ENCODE measurements around the gene TDRD15.

DNA sequence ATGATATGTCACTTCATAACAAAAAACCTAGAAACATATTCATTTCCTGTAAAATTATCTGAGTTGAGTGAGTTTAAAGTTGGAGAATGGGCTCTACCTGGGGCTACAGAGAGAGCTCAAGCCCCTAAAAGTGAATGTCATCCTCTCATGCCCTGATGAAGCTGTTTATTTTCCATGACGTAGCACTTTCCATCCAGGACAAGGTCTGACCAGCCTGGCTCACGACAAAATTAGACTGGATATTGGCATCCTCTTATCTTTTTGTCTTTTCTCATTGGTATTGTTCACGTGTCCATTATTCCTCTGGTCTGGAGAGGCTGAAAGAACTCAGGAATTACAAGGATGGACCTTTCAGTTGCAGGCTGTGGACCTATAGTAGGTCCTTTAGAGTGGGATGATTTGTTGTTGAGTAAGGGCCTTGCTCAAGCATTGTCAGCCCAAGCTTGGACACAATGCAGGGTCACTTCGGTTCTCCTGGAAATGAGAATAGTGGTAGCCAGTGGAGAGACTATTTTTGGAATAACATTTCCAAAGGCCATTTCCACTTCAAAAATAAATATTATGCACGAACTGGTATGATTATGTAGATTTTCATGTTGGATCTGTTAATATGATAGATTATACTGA, 24.4 kb upstream of the TDRD15 start:
- TF ChIP-seq, protein P1, sequence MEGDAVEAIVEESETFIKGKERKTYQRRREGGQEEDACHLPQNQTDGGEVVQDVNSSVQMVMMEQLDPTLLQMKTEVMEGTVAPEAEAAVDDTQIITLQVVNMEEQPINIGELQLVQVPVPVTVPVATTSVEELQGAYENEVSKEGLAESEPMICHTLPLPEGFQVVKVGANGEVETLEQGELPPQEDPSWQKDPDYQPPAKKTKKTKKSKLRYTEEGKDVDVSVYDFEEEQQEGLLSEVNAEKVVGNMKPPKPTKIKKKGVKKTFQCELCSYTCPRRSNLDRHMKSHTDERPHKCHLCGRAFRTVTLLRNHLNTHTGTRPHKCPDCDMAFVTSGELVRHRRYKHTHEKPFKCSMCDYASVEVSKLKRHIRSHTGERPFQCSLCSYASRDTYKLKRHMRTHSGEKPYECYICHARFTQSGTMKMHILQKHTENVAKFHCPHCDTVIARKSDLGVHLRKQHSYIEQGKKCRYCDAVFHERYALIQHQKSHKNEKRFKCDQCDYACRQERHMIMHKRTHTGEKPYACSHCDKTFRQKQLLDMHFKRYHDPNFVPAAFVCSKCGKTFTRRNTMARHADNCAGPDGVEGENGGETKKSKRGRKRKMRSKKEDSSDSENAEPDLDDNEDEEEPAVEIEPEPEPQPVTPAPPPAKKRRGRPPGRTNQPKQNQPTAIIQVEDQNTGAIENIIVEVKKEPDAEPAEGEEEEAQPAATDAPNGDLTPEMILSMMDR (tag by site-specific recombination; IDR thresholded peaks at IDR 0.05) = no peak
- TF ChIP-seq, protein P2, sequence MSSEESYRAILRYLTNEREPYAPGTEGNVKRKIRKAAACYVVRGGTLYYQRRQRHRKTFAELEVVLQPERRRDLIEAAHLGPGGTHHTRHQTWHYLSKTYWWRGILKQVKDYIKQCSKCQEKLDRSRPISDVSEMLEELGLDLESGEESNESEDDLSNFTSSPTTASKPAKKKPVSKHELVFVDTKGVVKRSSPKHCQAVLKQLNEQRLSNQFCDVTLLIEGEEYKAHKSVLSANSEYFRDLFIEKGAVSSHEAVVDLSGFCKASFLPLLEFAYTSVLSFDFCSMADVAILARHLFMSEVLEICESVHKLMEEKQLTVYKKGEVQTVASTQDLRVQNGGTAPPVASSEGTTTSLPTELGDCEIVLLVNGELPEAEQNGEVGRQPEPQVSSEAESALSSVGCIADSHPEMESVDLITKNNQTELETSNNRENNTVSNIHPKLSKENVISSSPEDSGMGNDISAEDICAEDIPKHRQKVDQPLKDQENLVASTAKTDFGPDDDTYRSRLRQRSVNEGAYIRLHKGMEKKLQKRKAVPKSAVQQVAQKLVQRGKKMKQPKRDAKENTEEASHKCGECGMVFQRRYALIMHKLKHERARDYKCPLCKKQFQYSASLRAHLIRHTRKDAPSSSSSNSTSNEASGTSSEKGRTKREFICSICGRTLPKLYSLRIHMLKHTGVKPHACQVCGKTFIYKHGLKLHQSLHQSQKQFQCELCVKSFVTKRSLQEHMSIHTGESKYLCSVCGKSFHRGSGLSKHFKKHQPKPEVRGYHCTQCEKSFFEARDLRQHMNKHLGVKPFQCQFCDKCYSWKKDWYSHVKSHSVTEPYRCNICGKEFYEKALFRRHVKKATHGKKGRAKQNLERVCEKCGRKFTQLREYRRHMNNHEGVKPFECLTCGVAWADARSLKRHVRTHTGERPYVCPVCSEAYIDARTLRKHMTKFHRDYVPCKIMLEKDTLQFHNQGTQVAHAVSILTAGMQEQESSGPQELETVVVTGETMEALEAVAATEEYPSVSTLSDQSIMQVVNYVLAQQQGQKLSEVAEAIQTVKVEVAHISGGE (tag by site-specific recombination; conservative IDR thresholded peaks at IDR 0.05; ENCODE audit: low read depth) = no peak
- TF ChIP-seq TCF7L2 (IDR thresholded peaks at IDR 0.05; ENCODE audit: borderline replicate concordance, low read depth, low read length) = no peak
- TF ChIP-seq ZNF830 (tag by site-specific recombination; IDR thresholded peaks at IDR 0.05; ENCODE audit: low read depth) = no peak
- no peak for TF ChIP-seq ZEB2 (tag by site-specific recombination; IDR thresholded peaks at IDR 0.05)
- no peak for TF ChIP-seq ZNF707 (tag by site-specific recombination; IDR thresholded peaks at IDR 0.05)
